DOHH2 (cell line): Measurements from ENCODE around the gene CPNE8.

ENCODE experiments used
- EZH2phosphoT487 ChIP-seq: fragments of 200-600 bp; sonication (generic); IDR thresholded peaks from 2 replicates; pipeline ENCODE4 v1.6.1; 2017; ENCODE audit warnings: borderline replicate concordance, mild to moderate bottlenecking, antibody characterized with exemption, low read length, moderate library complexity, mixed read lengths
- TF ChIP-seq, protein P1 (sequence below): fragments of 200-600 bp; sonication (generic); IDR thresholded peaks from one replicate; pipeline ENCODE4 v1.5.1; 2014; ENCODE audit warnings: antibody characterized with exemption, mild to moderate bottlenecking, low read depth, low read length; ENCODE audit not compliant: poor library complexity, severe bottlenecking

DNA sequence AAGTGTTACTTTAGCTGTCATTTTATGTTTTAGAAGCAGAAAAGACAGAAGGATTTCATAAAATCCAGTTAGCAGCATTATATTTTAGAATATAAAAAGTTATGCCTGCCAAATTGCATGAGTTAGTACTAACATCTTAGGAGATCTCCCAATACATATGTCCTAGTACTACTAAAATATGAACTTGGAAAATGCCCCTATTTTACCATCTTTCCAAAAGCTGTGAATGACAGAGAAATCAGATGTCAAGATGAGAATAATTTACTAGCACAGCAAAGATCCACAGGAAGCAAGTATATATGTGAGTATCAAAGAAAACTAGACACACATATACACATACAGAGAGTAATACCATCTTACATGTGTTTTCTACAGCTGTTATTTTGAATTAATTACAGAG lies 196.9 kb downstream of the CPNE8 start:
- TF ChIP-seq, protein P1, sequence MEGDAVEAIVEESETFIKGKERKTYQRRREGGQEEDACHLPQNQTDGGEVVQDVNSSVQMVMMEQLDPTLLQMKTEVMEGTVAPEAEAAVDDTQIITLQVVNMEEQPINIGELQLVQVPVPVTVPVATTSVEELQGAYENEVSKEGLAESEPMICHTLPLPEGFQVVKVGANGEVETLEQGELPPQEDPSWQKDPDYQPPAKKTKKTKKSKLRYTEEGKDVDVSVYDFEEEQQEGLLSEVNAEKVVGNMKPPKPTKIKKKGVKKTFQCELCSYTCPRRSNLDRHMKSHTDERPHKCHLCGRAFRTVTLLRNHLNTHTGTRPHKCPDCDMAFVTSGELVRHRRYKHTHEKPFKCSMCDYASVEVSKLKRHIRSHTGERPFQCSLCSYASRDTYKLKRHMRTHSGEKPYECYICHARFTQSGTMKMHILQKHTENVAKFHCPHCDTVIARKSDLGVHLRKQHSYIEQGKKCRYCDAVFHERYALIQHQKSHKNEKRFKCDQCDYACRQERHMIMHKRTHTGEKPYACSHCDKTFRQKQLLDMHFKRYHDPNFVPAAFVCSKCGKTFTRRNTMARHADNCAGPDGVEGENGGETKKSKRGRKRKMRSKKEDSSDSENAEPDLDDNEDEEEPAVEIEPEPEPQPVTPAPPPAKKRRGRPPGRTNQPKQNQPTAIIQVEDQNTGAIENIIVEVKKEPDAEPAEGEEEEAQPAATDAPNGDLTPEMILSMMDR, result no peak
- no peak for TF ChIP-seq EZH2phosphoT487
